GM18951 (cell line): ENCODE results near the gene PI4KB.
"Not testable (repeated sequence)": the region's sequence is repeated elsewhere in the genome, so short reads cannot be mapped to it uniquely, and the experiment has no call there.

Experiments used
- POLR2A ChIP-seq: IDR thresholded peaks from 4 replicates; pipeline ENCODE4 v1.6.1; 2011; ENCODE audit warnings: mild to moderate bottlenecking; ENCODE audit not compliant: insufficient read length, insufficient read depth; ENCODE audit errors: extremely low read depth
- in situ Hi-C: fragments of 300-500 bp; cut with MboI; formaldehyde crosslinking; loops from one replicate; pipeline ENCODE4 v1.12.0; 2022; ENCODE audit warnings: low sequenced_read_pairs, mixed read lengths, inconsistent platforms; ENCODE audit not compliant: unreplicated experiment

The PI4KB gene

GRCh38 chr1:151287341-151287699 is 39.9 kb downstream of the PI4KB start:
- TF ChIP-seq POLR2A, result no peak

GRCh38 chr1:151286619-151287340 is 40.4 kb downstream of the PI4KB start:
- no peak for TF ChIP-seq POLR2A
- in situ Hi-C loops, result no loop called here

More at GRCh38 chr1:151287341-151287699, 39.9 kb downstream of the PI4KB start:
- in situ Hi-C loops, result no loop called here

- in situ Hi-C loops, result no loop called here
- TF ChIP-seq POLR2A, result no peak
Observed at GRCh38 chr1:151284013-151284577, 43.1 kb downstream of the PI4KB start.

- in situ Hi-C loops, result no loop called here
- TF ChIP-seq POLR2A, result peak; percentile 24
Observed at GRCh38 chr1:151282883-151283725, 44.1 kb downstream of the PI4KB start.

GRCh38 chr1:151281969-151282882 is 45.0 kb downstream of the PI4KB start, which contains the start of gene ZNF687:
TSS of gene ZNF687 (plus strand) at chr1:151282299. CDS start at chr1:151286292, 3,993 bp downstream.
- TF ChIP-seq POLR2A, result peak; percentile 74
- in situ Hi-C loops, result no loop called here

- in situ Hi-C loops, result no loop called here
- TF ChIP-seq POLR2A, result peak; percentile 57
Observed at GRCh38 chr1:151281225-151281968, 45.8 kb downstream of the PI4KB start.

GRCh38 chr1:151277249-151277648 is 50.0 kb downstream of the PI4KB start:
- in situ Hi-C loops, result no loop called here
- TF ChIP-seq POLR2A, result no peak

GRCh38 chr1:151275341-151275740 is 51.9 kb downstream of the PI4KB start:
- in situ Hi-C loops, result not testable (repeated sequence)

GRCh38 chr1:151273924-151274466 is 53.2 kb downstream of the PI4KB start:
- in situ Hi-C loops, result no loop called here
- no peak for TF ChIP-seq POLR2A

GRCh38 chr1:151267760-151268159 is 59.5 kb downstream of the PI4KB start:
- in situ Hi-C loops, result no loop called here

GRCh38 chr1:151266821-151267220 is 60.4 kb downstream of the PI4KB start:
- in situ Hi-C loops, result no loop called here
- TF ChIP-seq POLR2A, result no peak

More at GRCh38 chr1:151267760-151268159, 59.5 kb downstream of the PI4KB start:
- no peak for TF ChIP-seq POLR2A

- TF ChIP-seq POLR2A, result no peak
- in situ Hi-C loops, result no loop called here
Observed at GRCh38 chr1:151266315-151266714, 60.9 kb downstream of the PI4KB start.
